HEK293 (cell line): ENCODE results near the gene ZNF462.

ENCODE experiments used
- CTCF ChIA-PET: fragments of 350-600 bp; formaldehyde crosslinking; extraction: SDS; loops from one replicate; lab custom pipeline; 2021; ENCODE audit warnings: antibody characterized with exemption; lab: Yijun Ruan, JAX
- POLR2A ChIA-PET: fragments of 300-600 bp; formaldehyde crosslinking; extraction: SDS; loops from one replicate; lab custom pipeline; 2020; ENCODE audit warnings: antibody characterized with exemption, inconsistent platforms; lab: Yijun Ruan, JAX
- H3K27ac ChIP-seq: fragments of 200-500 bp; sonication (Bioruptor generic); 2 replicates; pipeline ENCODE4 v1.5.1; 2014; ENCODE audit warnings: low read depth, low read length, control low read depth, inconsistent platforms; ENCODE audit errors: extremely low read depth
- H3K36me3 ChIP-seq, 2 experiments: fragments of 200-500 bp in 1 of 2; sonication (Bioruptor generic) in 1 of 2; 1 replicate in 1 of 2; 2 replicates in 1 of 2; pipeline ENCODE4 v1.5.1; 2014 to 2017; ENCODE audit warnings: inconsistent platforms in 2 of 2, low read length in 2 of 2; ENCODE audit not compliant: control insufficient read depth in 2 of 2, insufficient read depth in 1 of 2
- H3K4me1 ChIP-seq: fragments of 200-500 bp; sonication (Bioruptor generic); 2 replicates; pipeline ENCODE4 v1.5.1; 2014; ENCODE audit warnings: mild to moderate bottlenecking, low read length, inconsistent platforms; ENCODE audit not compliant: control insufficient read depth, insufficient read depth
- H3K4me3 ChIP-seq: 2 replicates; pipeline ENCODE4 v1.5.1; 2011; ENCODE audit warnings: low read depth, mild to moderate bottlenecking, control low read depth, low read length, moderate library complexity
- H3K9me3 ChIP-seq: fragments of 200-500 bp; sonication (Bioruptor generic); 2 replicates; pipeline ENCODE4 v1.5.1; 2014; ENCODE audit warnings: low read depth, low read length, inconsistent platforms; ENCODE audit not compliant: control insufficient read depth, insufficient read depth
- ZBTB8A ChIP-seq: fragments of 450-650 bp; formaldehyde crosslinking; IDR thresholded peaks from 2 replicates; pipeline ENCODE4 v1.5.1; 2016; ENCODE audit warnings: missing biosample characterization, missing genetic modification characterization
- ZNF133 ChIP-seq: fragments of 450-650 bp; formaldehyde crosslinking; IDR thresholded peaks from 2 replicates; pipeline ENCODE4 v1.5.1; 2016; ENCODE audit warnings: missing biosample characterization, missing genetic modification characterization
- ZNF169 ChIP-seq: fragments of 450-650 bp; formaldehyde crosslinking; IDR thresholded peaks from 2 replicates; pipeline ENCODE4 v1.5.1; 2016; ENCODE audit warnings: missing biosample characterization, missing genetic modification characterization
- ZNF184 ChIP-seq: fragments of 450-650 bp; IDR thresholded peaks from 2 replicates; pipeline ENCODE4 v1.5.1; 2018; ENCODE audit warnings: missing biosample characterization, mild to moderate bottlenecking, missing genetic modification characterization
- ZNF19 ChIP-seq: fragments of 450-650 bp; formaldehyde crosslinking; IDR thresholded peaks from 2 replicates; pipeline ENCODE4; 2016; ENCODE audit warnings: missing biosample characterization, missing genetic modification characterization, low read depth
- ZNF24 ChIP-seq: fragments of 450-650 bp; formaldehyde crosslinking; IDR thresholded peaks from 2 replicates; pipeline ENCODE4 v1.5.1; 2016; ENCODE audit warnings: missing biosample characterization, missing genetic modification characterization
- ZNF274 ChIP-seq, 2 experiments: fragments of 200-500 bp in 1 of 2; fragments of 450-650 bp in 1 of 2; sonication (Bioruptor generic) in 1 of 2; formaldehyde crosslinking in 1 of 2; IDR thresholded peaks; 2 replicates each; pipeline versions ENCODE4 v1.5.1 to v1.6.1; 2014 to 2016; ENCODE audit warnings: borderline replicate concordance in 1 of 2, inconsistent platforms in 1 of 2, low read length in 1 of 2, missing biosample characterization in 1 of 2, missing genetic modification characterization in 1 of 2
- ZNF335 ChIP-seq: fragments of 450-650 bp; formaldehyde crosslinking; conservative IDR thresholded peaks from 2 replicates; pipeline ENCODE4 v1.5.1; 2016; ENCODE audit warnings: missing biosample characterization, missing genetic modification characterization
- ZNF404 ChIP-seq: fragments of 450-650 bp; formaldehyde crosslinking; IDR thresholded peaks from 2 replicates; pipeline ENCODE4 v1.5.1; 2017; ENCODE audit warnings: missing biosample characterization, missing genetic modification characterization
- ZNF558 ChIP-seq: fragments of 450-650 bp; formaldehyde crosslinking; IDR thresholded peaks from 2 replicates; pipeline ENCODE4 v1.5.1; 2016; ENCODE audit warnings: missing biosample characterization, missing genetic modification characterization
- ZNF623 ChIP-seq: fragments of 450-650 bp; formaldehyde crosslinking; IDR thresholded peaks from 2 replicates; pipeline ENCODE4 v1.5.1; 2016; ENCODE audit warnings: missing biosample characterization, missing genetic modification characterization
- ZNF677 ChIP-seq: fragments of 450-650 bp; IDR thresholded peaks from 2 replicates; pipeline ENCODE4 v1.5.0; 2018; ENCODE audit warnings: missing biosample characterization, mild to moderate bottlenecking, missing genetic modification characterization, moderate library complexity
- ZNF768 ChIP-seq: fragments of 450-650 bp; formaldehyde crosslinking; IDR thresholded peaks from 2 replicates; pipeline ENCODE4 v1.5.1; 2018; ENCODE audit warnings: missing biosample characterization, mild to moderate bottlenecking, missing genetic modification characterization
- ZNF792 ChIP-seq: fragments of 450-650 bp; formaldehyde crosslinking; IDR thresholded peaks from 2 replicates; pipeline ENCODE4 v1.5.1; 2016; ENCODE audit warnings: missing biosample characterization, missing genetic modification characterization
- TF ChIP-seq, protein P1 (sequence below): fragments of 450-650 bp; formaldehyde crosslinking; IDR thresholded peaks from 2 replicates; pipeline ENCODE4 v1.5.1; 2016; ENCODE audit warnings: missing biosample characterization, missing genetic modification characterization
- TF ChIP-seq, protein P2 (sequence below): IDR thresholded peaks from 2 replicates; pipeline ENCODE4 v1.6.1; 2011; ENCODE audit warnings: mild to moderate bottlenecking, low read depth, low read length, borderline replicate concordance
- TF ChIP-seq, protein P3 (sequence below): fragments of 450-650 bp; IDR thresholded peaks from 2 replicates; pipeline ENCODE4 v1.5.1; 2018; ENCODE audit warnings: missing biosample characterization, missing genetic modification characterization
- TF ChIP-seq, protein P4 (sequence below): fragments of 450-650 bp; formaldehyde crosslinking; IDR thresholded peaks from 2 replicates; pipeline ENCODE4 v1.5.1; 2016; ENCODE audit warnings: missing biosample characterization, missing genetic modification characterization, low read depth
- TF ChIP-seq, protein P5 (sequence below): fragments of 450-650 bp; formaldehyde crosslinking; IDR thresholded peaks from 2 replicates; pipeline ENCODE4 v1.5.1; 2016; ENCODE audit warnings: missing biosample characterization, missing genetic modification characterization, low read depth

Gene ZNF462

DNA sequence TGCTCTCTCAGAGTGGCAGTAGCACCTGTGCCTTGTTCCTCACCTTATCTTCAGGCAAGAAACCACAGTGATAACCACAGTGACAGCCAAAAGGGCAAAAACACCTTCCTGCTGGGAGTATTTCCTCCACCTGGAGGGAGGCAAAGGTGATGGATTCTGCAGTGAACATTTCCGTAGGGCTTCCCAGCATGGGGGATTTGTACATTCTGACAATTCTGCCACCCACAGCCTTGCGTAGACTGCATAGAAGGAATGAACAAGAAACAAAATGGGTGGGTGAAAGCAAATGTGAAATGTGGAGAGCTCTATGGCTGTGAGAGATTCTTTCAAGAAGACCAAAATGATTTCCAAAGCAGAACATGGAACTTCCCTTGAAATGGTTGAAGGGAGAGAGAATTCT, 111.4 kb downstream of the ZNF462 start (continued):
- TF ChIP-seq, protein P1, sequence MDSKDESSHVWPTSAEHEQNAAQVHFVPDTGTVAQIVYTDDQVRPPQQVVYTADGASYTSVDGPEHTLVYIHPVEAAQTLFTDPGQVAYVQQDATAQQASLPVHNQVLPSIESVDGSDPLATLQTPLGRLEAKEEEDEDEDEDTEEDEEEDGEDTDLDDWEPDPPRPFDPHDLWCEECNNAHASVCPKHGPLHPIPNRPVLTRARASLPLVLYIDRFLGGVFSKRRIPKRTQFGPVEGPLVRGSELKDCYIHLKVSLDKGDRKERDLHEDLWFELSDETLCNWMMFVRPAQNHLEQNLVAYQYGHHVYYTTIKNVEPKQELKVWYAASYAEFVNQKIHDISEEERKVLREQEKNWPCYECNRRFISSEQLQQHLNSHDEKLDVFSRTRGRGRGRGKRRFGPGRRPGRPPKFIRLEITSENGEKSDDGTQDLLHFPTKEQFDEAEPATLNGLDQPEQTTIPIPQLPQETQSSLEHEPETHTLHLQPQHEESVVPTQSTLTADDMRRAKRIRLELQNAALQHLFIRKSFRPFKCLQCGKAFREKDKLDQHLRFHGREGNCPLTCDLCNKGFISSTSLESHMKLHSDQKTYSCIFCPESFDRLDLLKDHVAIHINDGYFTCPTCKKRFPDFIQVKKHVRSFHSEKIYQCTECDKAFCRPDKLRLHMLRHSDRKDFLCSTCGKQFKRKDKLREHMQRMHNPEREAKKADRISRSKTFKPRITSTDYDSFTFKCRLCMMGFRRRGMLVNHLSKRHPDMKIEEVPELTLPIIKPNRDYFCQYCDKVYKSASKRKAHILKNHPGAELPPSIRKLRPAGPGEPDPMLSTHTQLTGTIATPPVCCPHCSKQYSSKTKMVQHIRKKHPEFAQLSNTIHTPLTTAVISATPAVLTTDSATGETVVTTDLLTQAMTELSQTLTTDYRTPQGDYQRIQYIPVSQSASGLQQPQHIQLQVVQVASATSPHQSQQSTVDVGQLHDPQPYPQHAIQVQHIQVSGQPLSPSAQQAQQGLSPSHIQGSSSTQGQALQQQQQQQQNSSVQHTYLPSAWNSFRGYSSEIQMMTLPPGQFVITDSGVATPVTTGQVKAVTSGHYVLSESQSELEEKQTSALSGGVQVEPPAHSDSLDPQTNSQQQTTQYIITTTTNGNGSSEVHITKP (tag by site-specific recombination): no peak
- no peak for TF ChIP-seq ZNF792

DNA sequence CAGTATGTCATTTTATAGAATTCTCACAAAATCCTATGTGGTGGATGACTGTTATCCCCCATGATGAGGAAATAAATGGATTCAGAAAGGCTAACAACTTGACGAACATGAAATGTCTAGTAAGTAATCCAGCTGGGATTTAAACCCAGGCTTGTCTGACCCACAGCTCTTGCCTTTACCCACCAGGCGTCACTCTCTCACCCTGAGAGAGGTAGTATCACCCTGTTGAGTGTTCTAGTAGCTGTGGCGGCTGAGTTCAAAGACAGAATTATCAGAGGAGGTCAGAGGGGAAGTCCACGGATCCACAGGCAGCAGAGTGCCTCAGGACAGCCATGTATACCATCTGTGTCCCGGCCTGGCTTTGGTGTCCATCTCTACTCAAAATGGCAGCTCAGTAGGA, 113.8 kb downstream of the ZNF462 start:
- Histone ChIP-seq H3K4me3 (no peak overlapping the region), H3K9me3 (no peaks in the 10 kb centered on the region), H3K27ac (no peak overlapping the region), H3K36me3 (peaks cover 8 to 52% of the 10 kb centered on the region in 2 experiments; a peak in 2 of 3 replicates), H3K4me1 (no peaks in the 10 kb centered on the region)
- POLR2A ChIA-PET: no interaction called here
- CTCF ChIA-PET: interaction anchor here (0.6 to 0.8 kb wide), 2 partner anchors 10 to 133 kb away, joined by 4 read pairs; no protein-coding TSS in a partner anchor
- no peak for TF ChIP-seq ZNF677 (tag by site-specific recombination)
- TF ChIP-seq ZNF19: no peak
- TF ChIP-seq ZNF133: no peak
- TF ChIP-seq, protein P2, sequence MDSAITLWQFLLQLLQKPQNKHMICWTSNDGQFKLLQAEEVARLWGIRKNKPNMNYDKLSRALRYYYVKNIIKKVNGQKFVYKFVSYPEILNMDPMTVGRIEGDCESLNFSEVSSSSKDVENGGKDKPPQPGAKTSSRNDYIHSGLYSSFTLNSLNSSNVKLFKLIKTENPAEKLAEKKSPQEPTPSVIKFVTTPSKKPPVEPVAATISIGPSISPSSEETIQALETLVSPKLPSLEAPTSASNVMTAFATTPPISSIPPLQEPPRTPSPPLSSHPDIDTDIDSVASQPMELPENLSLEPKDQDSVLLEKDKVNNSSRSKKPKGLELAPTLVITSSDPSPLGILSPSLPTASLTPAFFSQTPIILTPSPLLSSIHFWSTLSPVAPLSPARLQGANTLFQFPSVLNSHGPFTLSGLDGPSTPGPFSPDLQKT: no peak
- no peak for TF ChIP-seq ZNF274 (IDR thresholded peaks at IDR 0.05; ENCODE audit: low read length)
- TF ChIP-seq ZNF274 (tag by site-specific recombination; IDR thresholded peaks at IDR 0.05; ENCODE audit: borderline replicate concordance): no peak
- TF ChIP-seq, protein P3, sequence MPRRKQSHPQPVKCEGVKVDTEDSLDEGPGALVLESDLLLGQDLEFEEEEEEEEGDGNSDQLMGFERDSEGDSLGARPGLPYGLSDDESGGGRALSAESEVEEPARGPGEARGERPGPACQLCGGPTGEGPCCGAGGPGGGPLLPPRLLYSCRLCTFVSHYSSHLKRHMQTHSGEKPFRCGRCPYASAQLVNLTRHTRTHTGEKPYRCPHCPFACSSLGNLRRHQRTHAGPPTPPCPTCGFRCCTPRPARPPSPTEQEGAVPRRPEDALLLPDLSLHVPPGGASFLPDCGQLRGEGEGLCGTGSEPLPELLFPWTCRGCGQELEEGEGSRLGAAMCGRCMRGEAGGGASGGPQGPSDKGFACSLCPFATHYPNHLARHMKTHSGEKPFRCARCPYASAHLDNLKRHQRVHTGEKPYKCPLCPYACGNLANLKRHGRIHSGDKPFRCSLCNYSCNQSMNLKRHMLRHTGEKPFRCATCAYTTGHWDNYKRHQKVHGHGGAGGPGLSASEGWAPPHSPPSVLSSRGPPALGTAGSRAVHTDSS: no peak
- TF ChIP-seq ZNF24 (tag by site-specific recombination): no peak
- TF ChIP-seq ZNF623: no peak
- TF ChIP-seq ZNF335 (tag by site-specific recombination): no peak
- no peak for TF ChIP-seq ZNF768 (tag by site-specific recombination)
- TF ChIP-seq ZNF404 (tag by site-specific recombination): no peak
- TF ChIP-seq ZBTB8A (tag by site-specific recombination): no peak
- no peak for TF ChIP-seq ZNF184 (tag by site-specific recombination)
- no peak for TF ChIP-seq ZNF169 (tag by site-specific recombination)

DNA sequence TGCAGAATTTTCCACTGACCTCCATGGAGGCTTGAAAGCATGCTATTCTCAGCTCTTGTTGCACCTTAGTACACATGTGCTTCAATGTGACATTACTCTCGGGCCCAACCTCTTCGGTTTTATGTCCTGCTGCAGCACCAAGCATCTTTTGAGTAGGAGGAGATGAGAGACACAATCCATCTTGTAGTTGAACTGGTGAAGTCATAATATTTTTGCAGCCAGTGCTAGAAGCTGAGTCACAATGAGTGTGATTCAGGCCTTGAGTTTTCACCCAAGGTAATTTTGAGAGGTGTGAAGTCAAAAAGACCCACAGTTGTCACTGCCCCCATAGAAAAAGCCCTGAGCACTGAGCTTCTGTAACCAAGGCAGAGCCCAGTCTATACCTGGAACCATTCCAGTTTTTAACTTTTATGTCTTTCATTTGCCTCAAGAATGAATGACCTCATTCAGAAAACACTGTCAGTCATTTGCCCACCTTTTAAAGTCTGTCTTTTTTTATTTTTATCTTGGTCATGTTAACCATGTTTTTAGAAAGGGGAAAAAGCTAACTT, 117.7 kb downstream of the ZNF462 start:
- ChIA-PET POLR2A (no interaction called here), CTCF (interaction anchor here (1.0 kb wide), 1 partner anchor 12 kb away, joined by 4 read pairs; no protein-coding TSS in a partner anchor)

More for the DNA sequence above, 117.7 kb downstream of the ZNF462 start:
- Histone ChIP-seq H3K4me3 (no peak overlapping the region), H3K36me3 (peaks cover 0 to 34% of the 10 kb centered on the region in 2 experiments; a peak in 1 of 3 replicates), H3K4me1 (no peaks in the 10 kb centered on the region), H3K27ac (no peak overlapping the region), H3K9me3 (no peaks in the 10 kb centered on the region)
- TF ChIP-seq, protein P4, sequence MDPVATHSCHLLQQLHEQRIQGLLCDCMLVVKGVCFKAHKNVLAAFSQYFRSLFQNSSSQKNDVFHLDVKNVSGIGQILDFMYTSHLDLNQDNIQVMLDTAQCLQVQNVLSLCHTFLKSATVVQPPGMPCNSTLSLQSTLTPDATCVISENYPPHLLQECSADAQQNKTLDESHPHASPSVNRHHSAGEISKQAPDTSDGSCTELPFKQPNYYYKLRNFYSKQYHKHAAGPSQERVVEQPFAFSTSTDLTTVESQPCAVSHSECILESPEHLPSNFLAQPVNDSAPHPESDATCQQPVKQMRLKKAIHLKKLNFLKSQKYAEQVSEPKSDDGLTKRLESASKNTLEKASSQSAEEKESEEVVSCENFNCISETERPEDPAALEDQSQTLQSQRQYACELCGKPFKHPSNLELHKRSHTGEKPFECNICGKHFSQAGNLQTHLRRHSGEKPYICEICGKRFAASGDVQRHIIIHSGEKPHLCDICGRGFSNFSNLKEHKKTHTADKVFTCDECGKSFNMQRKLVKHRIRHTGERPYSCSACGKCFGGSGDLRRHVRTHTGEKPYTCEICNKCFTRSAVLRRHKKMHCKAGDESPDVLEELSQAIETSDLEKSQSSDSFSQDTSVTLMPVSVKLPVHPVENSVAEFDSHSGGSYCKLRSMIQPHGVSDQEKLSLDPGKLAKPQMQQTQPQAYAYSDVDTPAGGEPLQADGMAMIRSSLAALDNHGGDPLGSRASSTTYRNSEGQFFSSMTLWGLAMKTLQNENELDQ (tag by site-specific recombination): no peak
- TF ChIP-seq ZNF558 (tag by site-specific recombination): peak; percentile 91
- TF ChIP-seq, protein P5, sequence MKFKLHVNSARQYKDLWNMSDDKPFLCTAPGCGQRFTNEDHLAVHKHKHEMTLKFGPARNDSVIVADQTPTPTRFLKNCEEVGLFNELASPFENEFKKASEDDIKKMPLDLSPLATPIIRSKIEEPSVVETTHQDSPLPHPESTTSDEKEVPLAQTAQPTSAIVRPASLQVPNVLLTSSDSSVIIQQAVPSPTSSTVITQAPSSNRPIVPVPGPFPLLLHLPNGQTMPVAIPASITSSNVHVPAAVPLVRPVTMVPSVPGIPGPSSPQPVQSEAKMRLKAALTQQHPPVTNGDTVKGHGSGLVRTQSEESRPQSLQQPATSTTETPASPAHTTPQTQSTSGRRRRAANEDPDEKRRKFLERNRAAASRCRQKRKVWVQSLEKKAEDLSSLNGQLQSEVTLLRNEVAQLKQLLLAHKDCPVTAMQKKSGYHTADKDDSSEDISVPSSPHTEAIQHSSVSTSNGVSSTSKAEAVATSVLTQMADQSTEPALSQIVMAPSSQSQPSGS (tag by site-specific recombination): peak; percentile 40; the same call in 1 of the 2 replicates
